Suprapubic skin (tissue), 4 donors: ENCODE measurements around the gene HYAL2.

Experiments
- EP300 ChIP-seq: sonication (generic); formaldehyde crosslinking; IDR thresholded peaks from one replicate; pipeline ENCODE4 v1.6.1; 2017; ENCODE audit warnings: antibody characterized with exemption
- POLR2A ChIP-seq, 2 donors: fragments of 450-650 bp; IDR thresholded peaks; one replicate each; pipeline ENCODE4 v1.6.1; 2017; ENCODE audit warnings: antibody characterized with exemption in 2 of 2, mild to moderate bottlenecking in 2 of 2, moderate library complexity in 2 of 2
- POLR2AphosphoS5 ChIP-seq, 3 donors: sonication (generic); formaldehyde crosslinking; IDR thresholded peaks; one replicate each; pipeline ENCODE4 v1.6.1; 2017; ENCODE audit warnings: antibody characterized with exemption in 3 of 3
- TF ChIP-seq, protein P1 (sequence below), 2 donors: fragments of 200-600 bp in 1 of 2; fragments of 450-650 bp in 1 of 2; sonication (generic) in 1 of 2; IDR thresholded peaks; one replicate each; pipeline ENCODE4 v1.5.1; 2016 to 2019; ENCODE audit warnings: antibody characterized with exemption in 2 of 2, mild to moderate bottlenecking in 1 of 2, moderate library complexity in 1 of 2

DNA sequence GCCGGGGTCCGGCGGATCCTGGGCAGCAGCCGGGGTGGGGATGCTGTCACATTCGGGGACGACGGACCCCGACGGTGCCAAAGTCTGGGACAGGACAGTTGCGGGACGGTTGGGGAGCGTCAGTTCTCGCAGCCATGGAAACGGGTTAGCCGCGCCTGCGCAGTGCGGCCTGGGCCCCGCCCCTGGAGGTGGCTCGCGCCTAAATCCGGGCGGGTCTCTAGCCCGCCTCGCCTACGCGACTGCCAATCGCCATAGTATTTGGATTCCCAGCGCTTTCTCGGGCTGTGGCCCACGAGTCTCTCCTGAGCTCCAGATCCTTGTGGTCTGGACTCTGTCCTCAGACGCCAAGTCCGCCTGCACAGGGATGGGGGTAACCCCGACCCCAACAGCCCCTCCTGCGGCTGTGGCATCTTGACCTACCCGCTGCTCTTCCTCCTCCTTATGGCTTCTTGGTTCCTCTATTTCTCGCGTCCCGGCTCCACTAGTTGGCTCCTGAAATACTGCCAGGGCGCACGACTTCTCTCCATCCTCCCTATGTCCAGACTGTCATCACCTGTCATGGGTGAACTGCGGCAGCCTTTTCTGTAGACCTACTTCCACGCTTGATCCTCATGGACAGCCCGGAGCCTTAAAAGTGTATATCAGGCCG lies 23.2 kb upstream of the HYAL2 start, which contains the start of gene ZMYND10:
- TF ChIP-seq, protein P1, sequence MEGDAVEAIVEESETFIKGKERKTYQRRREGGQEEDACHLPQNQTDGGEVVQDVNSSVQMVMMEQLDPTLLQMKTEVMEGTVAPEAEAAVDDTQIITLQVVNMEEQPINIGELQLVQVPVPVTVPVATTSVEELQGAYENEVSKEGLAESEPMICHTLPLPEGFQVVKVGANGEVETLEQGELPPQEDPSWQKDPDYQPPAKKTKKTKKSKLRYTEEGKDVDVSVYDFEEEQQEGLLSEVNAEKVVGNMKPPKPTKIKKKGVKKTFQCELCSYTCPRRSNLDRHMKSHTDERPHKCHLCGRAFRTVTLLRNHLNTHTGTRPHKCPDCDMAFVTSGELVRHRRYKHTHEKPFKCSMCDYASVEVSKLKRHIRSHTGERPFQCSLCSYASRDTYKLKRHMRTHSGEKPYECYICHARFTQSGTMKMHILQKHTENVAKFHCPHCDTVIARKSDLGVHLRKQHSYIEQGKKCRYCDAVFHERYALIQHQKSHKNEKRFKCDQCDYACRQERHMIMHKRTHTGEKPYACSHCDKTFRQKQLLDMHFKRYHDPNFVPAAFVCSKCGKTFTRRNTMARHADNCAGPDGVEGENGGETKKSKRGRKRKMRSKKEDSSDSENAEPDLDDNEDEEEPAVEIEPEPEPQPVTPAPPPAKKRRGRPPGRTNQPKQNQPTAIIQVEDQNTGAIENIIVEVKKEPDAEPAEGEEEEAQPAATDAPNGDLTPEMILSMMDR (IDR thresholded peaks at IDR 0.05), result no peak
- no peak for TF ChIP-seq EP300
- no peak for TF ChIP-seq POLR2A (IDR thresholded peaks at IDR 0.05)
- TF ChIP-seq POLR2AphosphoS5 (IDR thresholded peaks at IDR 0.05), result no peak
